GM19438 (cell line): Measurements from ENCODE around the gene DNTT.

Experiments used
- ATAC-seq: cut with Tn5 transposase; IDR thresholded peaks from one replicate; pipeline ENCODE4 v1.9.1; 2021; ENCODE audit warnings: low read depth; ENCODE audit not compliant: unreplicated experiment

DNTT gene

DNA sequence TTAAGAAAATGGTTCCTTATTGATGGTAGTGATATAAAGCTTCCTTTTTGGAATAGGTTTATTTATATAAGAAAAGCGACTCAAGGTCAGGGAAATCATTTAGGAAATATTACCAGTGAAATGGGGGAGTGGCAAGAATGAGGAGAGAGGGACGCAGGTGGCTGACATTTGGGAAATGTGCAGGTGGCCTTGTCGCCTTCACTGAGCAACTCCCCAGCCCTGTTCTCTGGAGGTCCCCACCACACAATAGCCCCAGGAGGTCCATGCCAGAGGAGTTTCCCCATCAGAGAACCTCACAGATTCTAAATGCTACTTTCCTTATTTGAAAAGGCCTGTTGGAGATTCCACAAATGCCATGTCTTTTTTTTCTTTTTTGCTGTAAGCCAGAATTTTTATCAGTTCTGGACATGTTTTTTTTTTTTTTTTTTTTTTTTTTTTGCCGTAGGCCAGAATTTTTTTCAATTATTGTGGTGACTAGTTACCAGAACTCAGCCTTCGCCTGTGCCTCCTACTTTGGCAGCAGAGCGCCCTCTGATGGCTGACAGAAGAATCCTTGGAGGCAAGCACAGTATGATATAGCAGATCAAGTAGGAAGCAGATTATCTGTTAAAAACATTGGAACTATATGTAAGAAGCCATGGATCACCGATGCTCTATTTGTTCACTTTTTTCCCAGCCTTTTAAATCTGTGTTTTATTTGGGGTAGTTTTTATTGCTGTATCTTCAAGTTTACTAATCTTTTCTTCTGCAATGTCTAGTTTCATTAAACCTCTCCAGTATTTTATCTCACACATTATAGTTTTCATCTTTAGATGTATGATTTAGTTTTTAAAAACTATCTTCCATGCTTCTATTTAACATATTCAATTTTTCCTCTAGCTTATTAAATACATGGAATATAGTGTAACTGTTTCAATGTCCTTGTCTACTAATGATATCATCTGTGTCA lies 36.0 kb downstream of the DNTT start:
- ATAC-seq: peak; percentile 64

DNA sequence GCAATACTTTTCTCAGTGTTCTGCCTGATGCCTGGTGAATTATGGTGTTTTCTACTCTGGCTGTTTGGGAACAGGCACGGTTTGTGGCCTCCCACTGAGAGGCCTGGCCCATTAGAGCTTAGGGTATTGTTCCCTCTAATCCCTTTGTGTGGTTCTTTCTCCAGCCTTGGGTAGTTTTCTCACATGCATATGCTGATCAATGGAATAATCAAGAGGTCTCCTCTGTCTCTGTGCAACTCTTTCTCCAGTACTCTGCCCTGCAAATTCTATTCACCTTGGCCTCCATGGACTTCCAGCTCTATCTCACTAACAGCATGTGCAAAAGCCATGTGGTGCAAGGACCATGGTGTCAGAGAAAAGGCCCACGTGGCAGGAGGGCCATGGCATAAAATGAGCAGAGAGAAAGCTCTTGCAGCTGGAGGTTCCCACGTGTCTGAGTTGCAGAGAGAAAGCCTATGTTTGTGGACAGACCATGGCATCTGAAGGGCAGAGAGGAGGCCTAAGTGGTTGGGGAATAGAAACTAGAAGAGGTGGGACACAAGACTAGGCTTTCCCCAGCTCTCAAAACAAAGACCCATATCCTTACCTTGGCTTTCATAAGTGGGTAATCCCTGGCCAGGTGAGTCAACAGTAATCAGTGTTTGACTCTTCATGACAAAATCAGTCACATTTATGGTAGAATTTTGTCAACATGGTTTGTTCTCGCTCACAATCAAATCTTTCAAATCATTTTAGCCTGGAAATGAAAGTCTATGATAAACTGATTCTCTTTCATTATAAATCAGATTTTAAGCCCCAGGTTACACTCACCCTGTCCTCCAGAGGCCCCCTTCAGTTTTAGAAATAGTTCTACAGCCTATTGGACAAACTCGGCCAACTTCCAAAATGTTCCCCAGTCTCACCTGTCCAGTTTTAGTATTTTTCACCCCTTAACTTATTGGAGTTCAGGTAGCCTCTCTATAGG lies 37.3 kb downstream of the DNTT start:
- ATAC-seq: no peak

DNA sequence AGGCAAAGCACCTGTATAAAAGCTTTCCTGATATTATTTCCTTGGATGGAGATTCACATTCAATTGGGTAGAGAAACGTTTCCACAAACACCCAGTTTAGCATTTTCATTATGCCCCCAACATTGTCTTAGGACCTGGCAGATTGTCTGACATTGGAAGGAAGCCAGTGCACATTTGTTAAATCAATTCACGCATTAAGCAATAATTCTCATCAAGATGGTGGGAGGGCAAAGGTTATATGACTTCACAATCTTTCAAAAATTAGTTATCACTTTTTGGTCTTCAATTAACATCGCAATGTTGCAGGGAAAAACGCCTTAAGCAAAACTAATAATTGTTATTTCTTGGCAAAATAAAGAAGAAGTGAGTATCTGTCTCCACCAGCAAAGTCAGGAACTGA lies 38.2 kb downstream of the DNTT start:
- ATAC-seq: no peak

DNA sequence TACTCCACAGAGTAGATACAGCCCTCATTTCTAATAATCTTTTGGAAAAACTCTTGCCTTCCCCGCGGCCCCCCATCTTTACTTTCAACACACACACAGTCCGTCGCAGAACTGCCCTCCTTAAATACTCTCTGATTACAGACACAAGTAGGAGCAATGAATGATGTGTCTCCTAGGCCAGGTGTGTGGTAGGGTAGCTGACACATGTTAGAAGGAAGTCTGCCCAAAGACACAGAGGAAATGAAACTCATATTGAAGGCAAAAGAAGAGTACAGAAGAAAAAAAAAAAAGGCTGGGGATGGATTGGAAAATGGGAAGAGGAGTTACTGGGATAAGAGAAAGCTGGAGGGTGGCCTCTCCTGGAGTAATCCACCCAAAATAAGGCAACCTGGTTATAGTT lies 39.9 kb downstream of the DNTT start:
- ATAC-seq: no peak

DNA sequence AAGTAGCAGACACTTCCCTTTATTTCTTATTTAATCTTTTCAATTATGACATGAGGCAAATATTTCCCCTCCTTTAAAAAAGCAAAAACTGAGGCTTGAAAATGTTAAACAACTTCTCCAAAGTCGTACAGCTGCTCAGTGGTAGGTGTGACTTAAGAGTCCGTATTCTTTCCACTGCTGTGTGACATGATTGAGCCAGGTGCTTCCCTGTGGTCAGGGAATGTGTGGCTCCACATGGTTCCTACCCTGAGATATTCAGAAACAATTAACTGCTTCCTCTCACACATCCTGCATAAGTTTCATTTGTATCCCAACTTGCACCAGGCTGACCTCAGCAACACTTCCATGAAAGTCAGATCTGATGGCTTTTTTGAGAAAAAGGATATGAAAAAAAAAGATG lies 41.0 kb downstream of the DNTT start:
- no peak for ATAC-seq

DNA sequence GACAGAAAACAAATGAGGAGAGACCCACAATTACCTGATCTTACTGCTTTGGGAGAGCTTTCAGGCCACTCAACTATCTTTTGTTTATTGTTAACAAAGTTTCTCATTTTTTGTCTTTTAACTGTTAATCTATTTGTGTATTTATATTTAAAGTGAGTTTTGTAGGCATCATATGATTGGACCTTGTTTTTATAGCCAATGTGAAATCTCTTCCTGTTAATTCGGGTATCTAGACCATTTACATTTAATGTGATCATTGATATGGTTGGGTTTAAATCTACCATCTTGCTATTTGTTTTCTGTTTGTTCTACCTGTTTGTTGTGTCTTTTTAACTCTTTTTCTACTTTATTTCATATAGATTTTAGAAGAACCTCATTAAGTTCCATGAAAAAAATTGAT lies 42.1 kb downstream of the DNTT start:
- ATAC-seq: no peak

DNA sequence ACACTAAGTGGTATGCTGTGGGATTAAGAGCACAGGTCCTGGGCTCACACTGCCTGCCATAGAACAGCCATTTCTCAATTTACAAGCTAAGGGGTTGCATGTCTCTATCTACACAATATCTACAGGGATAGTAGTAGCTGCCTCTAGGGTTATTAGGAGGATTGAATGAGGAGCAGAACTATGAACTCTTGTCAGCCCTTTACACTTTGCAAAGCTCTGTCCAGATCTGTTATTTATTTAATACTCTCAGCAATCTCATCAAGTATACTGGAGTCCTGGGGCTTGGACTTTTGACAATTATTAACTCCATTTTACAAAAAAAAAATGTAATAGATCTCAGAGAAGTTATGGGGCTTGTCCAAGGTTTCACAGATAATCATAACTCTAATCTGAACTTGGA lies 47.8 kb downstream of the DNTT start:
- ATAC-seq: no peak

DNA sequence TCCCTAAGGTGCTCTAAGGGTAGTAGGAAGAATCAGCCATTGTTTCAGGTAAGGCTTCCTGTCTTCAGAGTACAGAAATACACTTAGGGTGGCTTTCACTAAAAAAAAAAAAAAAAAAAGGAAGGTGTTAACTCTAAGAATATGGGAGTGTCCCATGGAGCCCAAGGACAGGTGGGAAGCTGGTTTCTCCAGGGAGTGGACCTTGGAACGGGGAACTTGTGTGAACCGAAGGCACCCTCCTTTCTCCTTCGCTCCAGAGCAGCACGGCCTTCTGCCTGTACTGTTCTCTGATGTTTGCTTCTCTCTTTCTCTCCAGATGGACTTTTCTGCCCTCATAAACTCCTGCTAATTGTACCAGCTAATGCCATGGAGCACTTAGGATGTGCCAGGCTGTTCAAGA lies 48.3 kb downstream of the DNTT start:
- no peak for ATAC-seq

DNA sequence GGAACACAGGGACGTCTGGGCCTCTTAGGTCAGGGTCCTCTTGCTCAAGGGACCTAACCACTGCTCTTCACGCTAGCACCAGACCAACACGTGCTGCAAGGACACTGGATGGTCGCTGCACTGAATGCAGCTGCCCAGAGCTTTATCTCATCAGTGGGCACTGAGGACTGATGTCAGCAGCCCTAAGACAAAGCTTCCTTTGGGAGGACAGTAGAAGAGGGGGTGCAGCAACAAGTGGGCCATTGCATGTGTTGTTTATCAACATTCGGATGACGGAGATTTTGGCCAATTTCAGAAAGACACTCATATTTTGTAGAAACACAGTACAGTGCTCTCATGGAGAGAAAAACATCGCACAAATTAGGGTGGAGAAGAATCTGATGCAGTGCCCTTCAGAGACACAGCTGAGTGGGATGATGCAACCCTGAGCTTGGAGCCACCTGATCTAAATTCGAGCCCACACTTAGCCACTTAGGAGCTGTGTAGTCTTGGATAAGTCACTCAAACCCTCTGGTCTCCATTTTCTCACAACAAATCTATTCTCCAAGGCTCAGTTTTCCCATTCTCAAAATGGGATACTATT lies 52.9 kb downstream of the DNTT start:
- ATAC-seq: no peak

DNA sequence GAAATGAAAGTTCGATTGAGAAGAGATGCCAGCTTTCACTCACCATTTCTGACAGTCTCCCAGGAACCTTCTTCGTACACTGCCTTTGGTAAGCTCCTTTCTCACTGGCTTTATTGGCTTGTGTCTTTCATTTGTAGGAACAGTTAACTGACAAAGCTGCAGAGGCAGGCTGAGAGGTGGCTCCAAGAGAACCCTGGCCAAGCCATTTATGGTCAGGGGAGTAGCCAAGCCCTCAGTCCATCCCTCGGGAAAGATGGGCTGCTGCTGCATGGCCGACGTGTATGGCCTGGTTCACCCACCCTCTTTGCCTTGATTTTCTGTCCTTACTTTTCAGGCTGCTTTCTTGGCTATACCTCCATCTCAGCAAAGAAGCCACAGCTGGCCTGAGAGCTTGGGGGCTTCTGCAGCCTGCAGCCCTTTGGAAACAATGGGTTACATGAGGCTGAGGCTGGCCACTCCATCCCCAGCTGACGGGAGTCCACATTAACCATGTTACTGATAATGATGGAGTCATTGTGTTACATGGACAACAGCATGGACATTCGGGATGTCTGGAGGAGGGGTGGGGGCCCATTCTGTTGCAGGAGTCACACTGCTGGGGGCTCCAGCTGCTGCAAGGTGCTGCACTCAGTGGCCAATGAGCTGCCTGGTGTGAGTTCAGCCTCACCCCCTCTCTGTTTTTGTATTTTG lies 54.8 kb downstream of the DNTT start, which contains the start of gene OPALIN:
Gene OPALIN, minus strand, starts transcription at position 152 of the 690 bp plus-strand sequence. Its CDS starts 106 bp downstream, at position 46.
- no peak for ATAC-seq

DNA sequence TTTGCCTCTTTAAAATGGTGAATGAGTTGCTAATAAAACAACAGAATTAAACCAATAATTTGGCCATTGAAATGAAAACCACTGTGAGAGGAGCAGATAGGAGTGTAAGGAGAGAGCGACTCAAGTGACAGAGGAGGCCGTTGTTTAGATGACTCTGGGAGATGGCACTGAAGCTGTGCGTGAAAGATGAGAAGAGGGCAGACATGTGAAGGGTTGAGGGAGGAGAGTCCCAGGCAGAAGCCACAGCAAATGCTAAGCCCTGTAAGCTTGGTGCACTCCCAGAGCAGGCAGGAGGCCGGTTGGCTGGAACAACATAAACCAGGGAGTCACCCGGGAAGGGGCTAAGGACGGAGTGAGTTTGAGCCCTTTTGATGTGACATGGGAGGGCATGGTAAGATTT lies 55.4 kb downstream of the DNTT start:
- ATAC-seq: no peak

DNA sequence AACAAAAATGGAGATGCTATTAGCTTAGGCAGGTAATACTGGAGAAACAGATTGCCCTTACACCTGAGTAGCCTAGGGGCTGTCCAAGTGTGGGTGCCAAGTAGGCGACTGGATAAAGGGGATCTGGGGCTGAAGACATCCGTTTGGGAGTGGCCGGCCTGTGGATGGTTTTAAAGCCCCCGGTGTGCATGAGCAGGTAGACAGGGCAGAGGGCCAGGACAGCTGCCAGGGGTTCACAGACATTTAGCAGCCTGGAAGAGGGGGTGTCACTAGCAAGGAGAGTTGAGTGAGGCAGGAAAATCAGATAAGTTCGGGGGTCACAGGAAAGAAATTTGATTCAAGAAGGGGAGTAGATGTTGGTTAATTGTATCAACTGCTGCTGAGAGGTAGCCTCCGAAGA lies 56.1 kb downstream of the DNTT start:
- ATAC-seq: no peak

DNA sequence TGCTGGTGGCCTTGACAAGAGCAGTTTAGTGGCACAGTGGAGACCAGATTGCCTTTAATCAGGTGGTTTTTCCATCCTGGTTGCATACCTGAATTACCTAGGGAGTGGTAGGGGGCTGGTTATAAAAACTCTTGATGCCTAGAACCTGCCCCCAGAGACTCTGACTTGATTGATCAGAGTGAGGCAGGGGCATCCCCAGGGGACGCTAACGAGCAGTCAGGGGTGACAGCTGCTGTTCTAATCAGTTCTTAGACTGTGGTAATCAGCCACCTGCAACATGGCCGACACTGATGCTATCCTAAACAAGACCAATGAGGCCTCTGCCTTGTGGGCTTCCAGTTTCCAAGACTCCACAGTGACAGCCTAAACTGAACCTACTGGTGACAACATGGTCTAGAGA lies 56.5 kb downstream of the DNTT start:
- ATAC-seq: no peak

DNA sequence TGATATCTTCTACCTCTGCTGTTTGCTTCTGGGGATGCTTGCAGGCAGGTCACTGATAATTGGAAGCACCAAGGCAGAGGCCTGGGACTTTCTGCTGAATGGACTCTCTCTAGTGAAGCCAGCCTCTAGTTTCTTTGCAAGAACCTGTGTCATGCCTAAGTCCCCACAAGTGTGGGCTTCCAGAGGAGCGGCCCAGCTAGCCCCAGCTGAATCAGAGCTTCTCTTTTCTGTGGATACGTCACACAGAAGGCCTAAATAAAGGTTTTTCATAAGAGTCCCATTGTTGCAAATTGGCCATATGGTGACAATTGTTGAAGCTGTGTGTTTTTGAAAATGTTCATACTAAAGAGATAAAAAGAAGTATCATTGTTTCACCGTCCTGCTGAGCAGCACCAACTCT lies 61.3 kb downstream of the DNTT start:
- no peak for ATAC-seq

DNA sequence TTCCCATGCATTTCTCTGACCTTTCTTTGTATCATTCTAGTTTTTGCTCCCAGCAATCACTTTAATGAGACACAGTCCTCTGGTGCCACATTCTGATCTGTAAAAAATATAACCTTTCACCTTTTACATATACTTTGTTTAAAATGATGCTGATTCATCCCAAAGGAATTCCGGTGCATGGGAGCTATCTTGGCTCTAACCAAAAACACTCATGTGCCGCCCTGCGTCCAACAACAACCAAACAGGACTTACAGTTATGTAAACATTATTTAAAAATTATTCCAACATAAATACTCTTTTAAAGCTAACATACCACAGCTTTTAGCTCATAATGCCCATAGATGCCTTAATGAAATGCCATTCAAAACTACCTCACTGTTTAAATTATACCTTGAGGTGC lies 62.3 kb downstream of the DNTT start:
- no peak for ATAC-seq

DNA sequence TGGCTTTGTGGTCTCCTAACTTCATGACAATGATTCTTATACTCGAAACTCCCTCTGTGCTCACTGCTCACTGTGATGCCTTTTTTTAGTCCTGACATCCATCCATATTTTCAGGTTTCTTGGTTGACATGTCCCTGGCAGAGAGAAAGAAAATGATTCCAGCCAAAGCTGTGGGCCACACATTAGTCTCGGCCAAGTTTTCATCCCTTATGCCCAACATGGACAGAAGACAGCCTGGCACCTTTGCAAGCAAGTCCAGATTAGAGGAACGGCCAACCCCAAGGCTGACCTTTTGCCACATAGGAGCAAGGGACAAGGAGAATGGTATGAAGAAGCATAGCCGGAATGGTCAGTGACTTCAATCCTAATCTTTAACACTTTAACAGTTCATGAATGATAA lies 63.2 kb downstream of the DNTT start:
- no peak for ATAC-seq

DNA sequence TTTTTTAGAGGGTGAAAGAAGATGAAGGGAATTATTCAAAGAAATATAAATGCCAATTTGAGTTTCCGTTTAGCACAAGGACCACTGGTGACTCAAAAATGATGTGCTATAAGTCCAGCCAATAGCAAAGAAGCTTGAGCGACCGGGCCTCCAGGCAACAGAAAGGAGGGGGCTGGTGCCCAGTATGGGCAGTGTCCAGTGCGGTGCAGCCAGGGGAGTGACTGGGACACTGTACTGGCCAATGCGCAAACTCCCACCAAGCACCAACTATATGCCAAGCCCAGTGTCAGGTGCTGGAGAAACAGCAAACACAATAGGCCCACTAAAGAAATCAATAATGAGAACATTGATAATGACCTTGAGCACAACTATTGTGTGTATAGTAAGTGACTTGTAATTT lies 64.7 kb downstream of the DNTT start:
- ATAC-seq: no peak

DNA sequence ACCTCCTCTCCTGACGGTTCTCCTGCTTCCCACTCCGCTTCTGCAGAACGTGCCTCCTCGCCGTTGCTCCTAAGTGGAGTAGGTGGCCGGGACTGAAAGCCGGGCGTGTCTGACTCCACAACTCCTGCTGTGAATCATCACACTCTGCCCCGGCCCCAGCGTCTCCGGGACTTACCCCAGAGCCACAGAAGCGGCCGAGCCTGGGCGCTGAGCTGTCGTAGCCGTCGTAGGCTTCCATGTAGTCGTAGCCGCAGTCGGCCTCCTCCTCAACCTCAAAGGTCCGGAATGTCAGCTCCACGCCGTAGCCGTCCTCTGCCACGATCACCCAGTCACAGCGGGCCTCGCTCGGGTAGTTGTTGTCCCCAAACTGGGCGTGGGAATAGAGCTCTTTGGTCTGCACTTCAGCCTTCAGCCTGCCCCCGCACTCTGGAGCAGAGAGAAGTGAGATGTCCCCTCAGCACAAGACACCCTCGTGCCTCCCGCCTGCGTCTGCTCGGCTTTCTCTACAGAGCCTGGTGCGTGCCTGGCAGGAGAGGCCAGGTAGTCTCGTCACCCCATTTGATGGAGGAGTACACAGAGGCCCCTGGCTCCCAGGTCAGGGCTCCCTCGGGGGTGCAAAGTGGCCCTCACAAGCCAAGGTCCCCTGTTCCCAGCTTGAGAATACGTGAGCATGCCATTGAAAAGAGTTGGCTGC lies 65.8 kb downstream of the DNTT start:
- ATAC-seq: no peak

DNA sequence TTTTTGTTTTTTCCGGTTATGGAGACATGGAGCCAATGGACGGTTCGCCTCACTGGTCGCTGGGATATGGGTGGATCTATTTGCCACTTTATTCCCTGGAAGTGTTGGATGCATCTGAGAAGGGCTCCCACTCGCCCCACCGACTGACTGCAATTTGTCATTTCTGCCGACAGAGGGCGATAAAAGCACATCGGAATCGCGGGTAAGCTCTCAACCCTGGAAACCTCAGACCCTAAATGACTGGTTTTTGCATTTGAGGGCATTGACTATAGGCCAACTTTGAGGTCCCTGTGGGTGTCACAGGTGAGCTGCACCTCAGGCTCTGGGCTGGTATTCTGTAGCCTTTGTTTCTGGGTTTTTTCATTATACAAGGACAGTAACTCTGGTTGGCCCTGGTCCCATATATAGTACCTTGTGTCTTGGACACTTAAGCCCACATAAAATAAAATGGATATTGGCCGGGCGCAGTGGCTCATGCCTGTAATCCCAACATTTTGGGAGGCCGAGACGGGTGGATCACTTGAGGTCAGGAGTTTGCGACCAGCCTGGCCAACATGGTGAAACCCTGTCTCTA lies 66.4 kb downstream of the DNTT start:
- ATAC-seq: no peak
